ENCODE data around the gene MYO1E.
"Not testable (repeated sequence)": the region's sequence is repeated elsewhere in the genome, so short reads cannot be mapped to it uniquely, and the experiment has no call there.

MYO1E gene

GRCh38 chr15:59131456-59131855, 241.2 kb downstream of the MYO1E start:
- no peak for TF ChIP-seq ELF4 (IDR thresholded peaks at IDR 0.05)
- no peak for TF ChIP-seq PKNOX1 (IDR thresholded peaks at IDR 0.05)
- no peak for TF ChIP-seq FOXM1 (IDR thresholded peaks at IDR 0.05; ENCODE audit: borderline replicate concordance)
- no peak for TF ChIP-seq LEF1 (IDR thresholded peaks at IDR 0.05; ENCODE audit: borderline replicate concordance)
- CTCF ChIA-PET = no interaction called here
- POLR2A ChIA-PET = no interaction called here
- no peak for DNase-seq (ENCODE audit: extremely low spot score)

- CTCF ChIA-PET = interaction anchor here (1.4 kb wide), 1 partner anchor 374 kb away, joined by 3 read pairs; no protein-coding TSS in a partner anchor
- POLR2A ChIA-PET; DNase-seq (ENCODE audit: extremely low spot score): not testable (repeated sequence)
Observed at GRCh38 chr15:59127255-59127654, 245.4 kb downstream of the MYO1E start.

DNA sequence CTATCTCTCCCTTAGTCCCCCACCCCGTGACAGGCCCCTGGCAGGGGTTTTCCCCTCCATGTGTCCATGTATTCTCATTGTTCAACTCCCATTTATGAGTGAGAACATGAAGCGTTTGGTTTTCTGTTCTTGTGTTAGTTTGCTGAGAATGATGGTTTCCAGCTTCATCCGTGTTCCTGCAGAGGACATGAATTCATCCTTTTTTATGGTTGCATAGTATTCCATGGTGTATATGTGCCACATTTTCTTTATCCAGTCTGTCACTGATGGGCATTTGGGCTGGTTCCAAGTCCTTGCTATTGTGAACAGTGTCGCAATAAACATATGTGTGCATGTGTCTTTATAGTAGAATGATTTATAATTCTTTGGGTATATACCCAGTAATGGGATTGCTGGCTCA, 247.0 kb downstream of the MYO1E start:
- DNase-seq (ENCODE audit: extremely low spot score); CTCF ChIA-PET; POLR2A ChIA-PET: not testable (repeated sequence)

DNA sequence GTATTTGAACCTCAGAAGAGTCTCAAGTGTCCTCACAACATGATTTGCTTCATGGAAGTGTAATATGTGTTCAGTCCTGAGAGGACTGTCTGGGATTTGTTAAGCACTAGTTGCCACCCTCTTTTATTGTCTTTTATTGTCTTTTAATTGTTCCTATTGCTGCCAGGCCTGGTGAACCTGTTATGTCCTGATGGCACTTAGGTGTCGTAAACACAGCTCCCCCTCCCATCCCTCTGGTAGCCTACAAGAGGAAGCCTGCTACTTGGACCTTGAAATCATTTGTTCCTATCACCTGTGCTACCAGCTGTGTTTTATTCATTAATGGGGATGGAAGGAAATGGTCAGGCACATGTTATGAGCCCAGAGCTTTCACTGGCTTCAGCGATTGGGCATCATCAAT, 248.4 kb downstream of the MYO1E start:
- TF ChIP-seq HDGF (IDR thresholded peaks at IDR 0.05; ENCODE audit: borderline replicate concordance) (no peak), PKNOX1 (IDR thresholded peaks at IDR 0.05) (no peak), FOXK2 (IDR thresholded peaks at IDR 0.05) (no peak), ELF4 (IDR thresholded peaks at IDR 0.05) (no peak), ARNT (IDR thresholded peaks at IDR 0.05) (no peak), SUZ12 (IDR thresholded peaks at IDR 0.05) (no peak)
- no peak for DNase-seq (ENCODE audit: extremely low spot score)
- CTCF ChIA-PET = no interaction called here
- POLR2A ChIA-PET = no interaction called here

GRCh38 chr15:59120937-59121336, 251.7 kb downstream of the MYO1E start:
- CTCF ChIA-PET = no interaction called here
- DNase-seq (ENCODE audit: extremely low spot score) = no peak
- TF ChIP-seq SUZ12 (IDR thresholded peaks at IDR 0.05) (no peak), LEF1 (IDR thresholded peaks at IDR 0.05; ENCODE audit: borderline replicate concordance) (no peak), HDGF (IDR thresholded peaks at IDR 0.05; ENCODE audit: borderline replicate concordance) (no peak), ARNT (IDR thresholded peaks at IDR 0.05) (no peak), FOXM1 (IDR thresholded peaks at IDR 0.05; ENCODE audit: borderline replicate concordance) (no peak), SP1 (IDR thresholded peaks at IDR 0.05) (no peak), L3MBTL2 (conservative IDR thresholded peaks at IDR 0.05) (no peak), FOXA1 (IDR thresholded peaks at IDR 0.05) (no peak), TARDBP (IDR thresholded peaks at IDR 0.05) (no peak), FOXK2 (IDR thresholded peaks at IDR 0.05) (no peak), BHLHE40 (IDR thresholded peaks at IDR 0.05; ENCODE audit: borderline replicate concordance) (no peak), ZNF384 (IDR thresholded peaks at IDR 0.05) (no peak), NFRKB (IDR thresholded peaks at IDR 0.05) (no peak), ELF4 (IDR thresholded peaks at IDR 0.05) (no peak), CTBP1 (IDR thresholded peaks at IDR 0.05; ENCODE audit: borderline replicate concordance) (no peak), PKNOX1 (IDR thresholded peaks at IDR 0.05) (no peak)
- POLR2A ChIA-PET = no interaction called here

- DNase-seq (ENCODE audit: extremely low spot score) = no peak
- ChIA-PET CTCF (no interaction called here), POLR2A (no interaction called here)
- TF ChIP-seq FOXA1 (IDR thresholded peaks at IDR 0.05) (no peak), CTBP1 (IDR thresholded peaks at IDR 0.05; ENCODE audit: borderline replicate concordance) (no peak), ARNT (IDR thresholded peaks at IDR 0.05) (no peak), ZNF384 (IDR thresholded peaks at IDR 0.05) (no peak), NFRKB (IDR thresholded peaks at IDR 0.05) (no peak), L3MBTL2 (conservative IDR thresholded peaks at IDR 0.05) (no peak), FOXM1 (IDR thresholded peaks at IDR 0.05; ENCODE audit: borderline replicate concordance) (no peak), ELF4 (IDR thresholded peaks at IDR 0.05) (no peak), HDGF (IDR thresholded peaks at IDR 0.05; ENCODE audit: borderline replicate concordance) (no peak), LEF1 (IDR thresholded peaks at IDR 0.05; ENCODE audit: borderline replicate concordance) (no peak)
Observed at GRCh38 chr15:59119625-59120024, 253.0 kb downstream of the MYO1E start.

DNA sequence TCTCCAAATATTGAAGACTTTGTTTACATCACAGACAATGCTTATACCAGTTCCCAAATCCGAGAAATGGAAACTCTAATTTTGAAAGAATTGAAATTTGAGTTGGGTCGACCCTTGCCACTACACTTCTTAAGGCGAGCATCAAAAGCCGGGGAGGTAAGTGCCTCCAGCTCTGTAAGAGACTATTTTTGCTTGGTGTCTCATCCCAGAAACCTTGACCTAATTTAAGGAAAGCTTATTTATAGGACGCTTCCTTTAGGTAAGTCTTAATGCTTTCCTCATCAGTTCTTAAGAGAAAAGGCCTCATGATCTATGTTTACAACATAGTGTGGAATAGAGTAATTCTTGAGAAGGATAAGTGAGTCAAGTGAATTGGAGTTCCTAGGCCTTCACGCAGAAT, 255.9 kb downstream of the MYO1E start:
- TF ChIP-seq ELF4 (IDR thresholded peaks at IDR 0.05) = no peak
- TF ChIP-seq FOXK2 (IDR thresholded peaks at IDR 0.05) = no peak
- no peak for TF ChIP-seq NFRKB (IDR thresholded peaks at IDR 0.05)
- TF ChIP-seq PKNOX1 (IDR thresholded peaks at IDR 0.05) = no peak
- no peak for TF ChIP-seq SUZ12 (IDR thresholded peaks at IDR 0.05)
- no peak for TF ChIP-seq HDGF (IDR thresholded peaks at IDR 0.05; ENCODE audit: borderline replicate concordance)
- no peak for TF ChIP-seq FOXM1 (IDR thresholded peaks at IDR 0.05; ENCODE audit: borderline replicate concordance)
- no peak for TF ChIP-seq FOXA1 (IDR thresholded peaks at IDR 0.05)
- DNase-seq (ENCODE audit: extremely low spot score) = no peak
- ChIA-PET CTCF (no interaction called here), POLR2A (no interaction called here)

All from HEK293T (cell line).